ENCODE measurements around the gene CD6.

Gene CD6

DNA sequence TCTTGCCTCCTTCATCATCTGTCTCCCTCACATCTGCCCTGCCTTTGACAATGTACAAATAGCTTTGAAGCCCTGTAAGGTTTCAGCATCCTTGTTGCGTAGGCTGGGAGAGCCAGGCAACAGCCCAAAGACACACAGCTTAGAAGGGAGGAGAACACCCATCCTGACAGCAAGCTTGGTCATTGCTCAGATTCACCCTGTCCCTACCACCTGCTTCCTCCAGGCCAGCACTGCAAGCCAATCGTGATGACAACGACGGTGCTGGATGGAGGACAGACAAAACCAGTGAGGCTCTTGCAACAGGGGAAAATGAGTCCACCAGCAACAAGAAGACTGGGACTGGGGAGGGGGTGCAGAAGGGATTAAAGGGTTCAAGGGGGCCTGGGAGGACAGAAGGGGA is 97.9 kb downstream of the CD6 start:
- H3K4me3 ChIP-seq (ENCODE audit: low read depth, low read length) = no peak overlapping the region
- TF ChIP-seq, protein P1, sequence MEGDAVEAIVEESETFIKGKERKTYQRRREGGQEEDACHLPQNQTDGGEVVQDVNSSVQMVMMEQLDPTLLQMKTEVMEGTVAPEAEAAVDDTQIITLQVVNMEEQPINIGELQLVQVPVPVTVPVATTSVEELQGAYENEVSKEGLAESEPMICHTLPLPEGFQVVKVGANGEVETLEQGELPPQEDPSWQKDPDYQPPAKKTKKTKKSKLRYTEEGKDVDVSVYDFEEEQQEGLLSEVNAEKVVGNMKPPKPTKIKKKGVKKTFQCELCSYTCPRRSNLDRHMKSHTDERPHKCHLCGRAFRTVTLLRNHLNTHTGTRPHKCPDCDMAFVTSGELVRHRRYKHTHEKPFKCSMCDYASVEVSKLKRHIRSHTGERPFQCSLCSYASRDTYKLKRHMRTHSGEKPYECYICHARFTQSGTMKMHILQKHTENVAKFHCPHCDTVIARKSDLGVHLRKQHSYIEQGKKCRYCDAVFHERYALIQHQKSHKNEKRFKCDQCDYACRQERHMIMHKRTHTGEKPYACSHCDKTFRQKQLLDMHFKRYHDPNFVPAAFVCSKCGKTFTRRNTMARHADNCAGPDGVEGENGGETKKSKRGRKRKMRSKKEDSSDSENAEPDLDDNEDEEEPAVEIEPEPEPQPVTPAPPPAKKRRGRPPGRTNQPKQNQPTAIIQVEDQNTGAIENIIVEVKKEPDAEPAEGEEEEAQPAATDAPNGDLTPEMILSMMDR (IDR thresholded peaks at IDR 0.05; ENCODE audit: borderline replicate concordance, insufficient read depth, low read depth, low read length) = no peak

All from GM12875 (cell line).